Keratinocyte (primary cell): Measurements from ENCODE around the gene LRRC74B. TPM values are rescaled to one million over a fixed set of nuclear protein-coding genes. Genes with fewer than 3 reads are reported as not detected.
"Not testable (repeated sequence)": the region's sequence is repeated elsewhere in the genome, so short reads cannot be mapped to it uniquely, and the experiment has no call there.

Experiments
- DNase-seq: peaks from one replicate; pipeline ENCODE4 v3.0.0-alpha.2; 2011; ENCODE audit warnings: low read depth, missing footprints, low spot score
- FAIRE-seq: peaks from 2 replicates; lab custom pipeline; 2011; peaks lifted over from hg19 to GRCh38; lab: Jason Lieb, UNC
- H2AFZ ChIP-seq: 2 replicates; pipeline ENCODE4 v1.6.0; 2012; ENCODE audit warnings: low read length, control low read depth, inconsistent platforms; ENCODE audit not compliant: control insufficient read depth
- H3K27ac ChIP-seq: 2 replicates; pipeline ENCODE4 v1.5.1; 2011; ENCODE audit warnings: low read length; ENCODE audit not compliant: control insufficient read depth, insufficient read depth
- H3K27me3 ChIP-seq: 3 replicates; pipeline ENCODE4 v1.6.0; 2011; ENCODE audit warnings: low read length; ENCODE audit not compliant: control insufficient read depth, insufficient read depth; ENCODE audit errors: extremely low read depth
- H3K36me3 ChIP-seq, 2 experiments: 2 replicates in 1 of 2; 3 replicates in 1 of 2; pipeline ENCODE4 v1.5.1; 2011; ENCODE audit warnings: low read length in 2 of 2, mild to moderate bottlenecking in 1 of 2; ENCODE audit not compliant: control insufficient read depth in 2 of 2, insufficient read depth in 2 of 2; ENCODE audit errors: extremely low read depth in 1 of 2
- H3K4me1 ChIP-seq: 3 replicates; pipeline ENCODE4 v1.5.1; 2011; ENCODE audit warnings: low read length; ENCODE audit not compliant: control insufficient read depth, insufficient read depth; ENCODE audit errors: extremely low read depth
- H3K4me2 ChIP-seq: 3 replicates; pipeline ENCODE4 v1.6.0; 2011; ENCODE audit warnings: low read depth, low read length; ENCODE audit not compliant: control insufficient read depth, insufficient read depth; ENCODE audit errors: extremely low read depth
- H3K4me3 ChIP-seq, 3 experiments: fragments of 200-600 bp in 1 of 3; sonication (generic) in 1 of 3; 2 replicates in 2 of 3; 3 replicates in 1 of 3; pipeline ENCODE4 v1.5.1; 2011 to 2016; ENCODE audit warnings: low read length in 3 of 3, mild to moderate bottlenecking in 3 of 3, control low read depth in 2 of 3, inconsistent platforms in 1 of 3, low read depth in 1 of 3, mixed read lengths in 1 of 3, mixed run types in 1 of 3, moderate library complexity in 1 of 3; ENCODE audit not compliant: control insufficient read depth in 2 of 3, insufficient read depth in 2 of 3; ENCODE audit errors: extremely low read depth in 1 of 3
- H3K79me2 ChIP-seq: 2 replicates; pipeline ENCODE4 v1.6.0; 2012; ENCODE audit warnings: low read length; ENCODE audit not compliant: control insufficient read depth, insufficient read depth
- H3K9ac ChIP-seq: 3 replicates; pipeline ENCODE4 v1.6.0; 2011; ENCODE audit warnings: low read length; ENCODE audit not compliant: control insufficient read depth, insufficient read depth; ENCODE audit errors: extremely low read depth
- H3K9me1 ChIP-seq: 3 replicates; pipeline ENCODE4 v1.6.0; 2011; ENCODE audit warnings: low read length; ENCODE audit not compliant: control insufficient read depth, insufficient read depth; ENCODE audit errors: extremely low read depth
- H3K9me3 ChIP-seq: 2 replicates; pipeline ENCODE4 v1.5.1; 2012; ENCODE audit warnings: low read depth, low read length; ENCODE audit not compliant: control insufficient read depth
- H4K20me1 ChIP-seq: 3 replicates; pipeline ENCODE4 v1.6.0; 2011; ENCODE audit warnings: low read length; ENCODE audit not compliant: control insufficient read depth, insufficient read depth; ENCODE audit errors: extremely low read depth
- EZH2 ChIP-seq: IDR thresholded peaks from one replicate; pipeline ENCODE4 v1.6.1; 2012; ENCODE audit warnings: inconsistent platforms, mild to moderate bottlenecking, low read length, moderate library complexity
- dilution Hi-C: fragments of 300-500 bp; cut with MboI; formaldehyde crosslinking; loops from one replicate; pipeline ENCODE4 v1.7.0; 2020; ENCODE audit warnings: low sequenced_read_pairs; ENCODE audit not compliant: extremely low pct_ligation_motif_present
- polyA plus RNA-seq, 5 experiments: library from polyadenylated mRNA; depleted of rRNA in 3 of 5; stranded (reverse) in 3 of 5; stranded (forward) in 1 of 5; unstranded in 1 of 5; fragments of >200 nt; gene quantifications; 1 replicate in 1 of 5; 2 replicates in 3 of 5; 3 replicates in 1 of 5; pipeline versions ENCODE4 v1.2.1 to v1.2.3, GENCODE V29; 2011 to 2012; ENCODE audit warnings: missing spikeins in 2 of 5, low read depth in 1 of 5, low replicate concordance in 1 of 5
- TF ChIP-seq, protein P1 (sequence below), 3 experiments: IDR thresholded peaks in 1 of 3; conservative IDR thresholded peaks in 1 of 3; optimal IDR thresholded peaks in 1 of 3; 2 replicates in 2 of 3; 3 replicates in 1 of 3; pipeline versions ENCODE3 to v1.5.1; 2011; ENCODE audit warnings: low read length in 3 of 3, mild to moderate bottlenecking in 3 of 3, moderate library complexity in 2 of 3, control low read depth in 1 of 3, inconsistent platforms in 1 of 3; ENCODE audit not compliant: insufficient read depth in 2 of 3; ENCODE audit errors: extremely low read depth in 1 of 3

Gene LRRC74B
- polyA plus RNA-seq, 1 donor (not counting 4 experiments of a cell fraction or from before 2014, with no cell fraction given): not detected

- peaks cover 7% of the 10 kb centered on the region for H3K4me1 ChIP-seq
- dilution Hi-C loops: no loop called here
- no peaks in the 10 kb centered on the region for H3K27me3 ChIP-seq
- H4K20me1 ChIP-seq: no peaks in the 10 kb centered on the region
- H3K36me3 ChIP-seq: no peaks in the 10 kb centered on the region
- H3K9me3 ChIP-seq: no peaks in the 10 kb centered on the region
- no peak overlapping the region for H2AFZ ChIP-seq
- H3K4me2 ChIP-seq: no peak overlapping the region
- FAIRE-seq: no peak
- H3K4me3 ChIP-seq: no peak overlapping the region
- DNase-seq: no peak
- no peaks in the 10 kb centered on the region for H3K9me1 ChIP-seq
- no peaks in the 10 kb centered on the region for H3K79me2 ChIP-seq
- no peak overlapping the region for H3K27ac ChIP-seq
- TF ChIP-seq EZH2: no peak
- TF ChIP-seq, protein P1, sequence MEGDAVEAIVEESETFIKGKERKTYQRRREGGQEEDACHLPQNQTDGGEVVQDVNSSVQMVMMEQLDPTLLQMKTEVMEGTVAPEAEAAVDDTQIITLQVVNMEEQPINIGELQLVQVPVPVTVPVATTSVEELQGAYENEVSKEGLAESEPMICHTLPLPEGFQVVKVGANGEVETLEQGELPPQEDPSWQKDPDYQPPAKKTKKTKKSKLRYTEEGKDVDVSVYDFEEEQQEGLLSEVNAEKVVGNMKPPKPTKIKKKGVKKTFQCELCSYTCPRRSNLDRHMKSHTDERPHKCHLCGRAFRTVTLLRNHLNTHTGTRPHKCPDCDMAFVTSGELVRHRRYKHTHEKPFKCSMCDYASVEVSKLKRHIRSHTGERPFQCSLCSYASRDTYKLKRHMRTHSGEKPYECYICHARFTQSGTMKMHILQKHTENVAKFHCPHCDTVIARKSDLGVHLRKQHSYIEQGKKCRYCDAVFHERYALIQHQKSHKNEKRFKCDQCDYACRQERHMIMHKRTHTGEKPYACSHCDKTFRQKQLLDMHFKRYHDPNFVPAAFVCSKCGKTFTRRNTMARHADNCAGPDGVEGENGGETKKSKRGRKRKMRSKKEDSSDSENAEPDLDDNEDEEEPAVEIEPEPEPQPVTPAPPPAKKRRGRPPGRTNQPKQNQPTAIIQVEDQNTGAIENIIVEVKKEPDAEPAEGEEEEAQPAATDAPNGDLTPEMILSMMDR (optimal IDR thresholded peaks at IDR 0.05 in 1 of 3, IDR thresholded peaks at IDR 0.05 in 1 of 3, conservative IDR thresholded peaks at IDR 0.05 in 1 of 3; ENCODE audit: extremely low read depth in 1 of 3, insufficient read depth in 2 of 3, low read length in 3 of 3): no peak
- H3K9ac ChIP-seq: no peak overlapping the region
Measured at GRCh38 chr22:21055880-21056319, 10.2 kb downstream of the LRRC74B start.

DNA sequence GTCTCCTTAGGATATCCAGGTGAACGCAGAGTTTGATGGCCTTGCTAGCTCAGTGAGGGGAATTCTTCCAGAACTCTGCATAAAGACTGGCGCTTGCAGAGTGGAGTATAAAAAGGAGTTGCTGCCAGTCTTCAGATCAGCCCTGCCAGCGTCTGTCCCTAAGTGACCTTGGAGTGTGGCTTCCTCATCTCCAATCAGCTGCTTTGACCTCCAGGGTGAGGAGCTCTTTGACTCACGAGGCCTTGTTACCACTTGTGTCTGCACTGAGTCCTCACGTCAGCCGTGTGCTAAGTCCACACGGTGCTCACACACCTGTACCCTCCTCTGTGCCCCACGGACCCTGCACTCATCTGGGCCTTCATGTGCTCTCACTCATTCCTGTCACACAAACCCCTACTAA is 14.6 kb downstream of the LRRC74B start:
- H3K27me3 ChIP-seq, dilution Hi-C loops, DNase-seq, H3K36me3 ChIP-seq, H4K20me1 ChIP-seq, H3K9me1 ChIP-seq, H2AFZ ChIP-seq, H3K9ac ChIP-seq, H3K27ac ChIP-seq, H3K9me3 ChIP-seq, H3K79me2 ChIP-seq, H3K4me2 ChIP-seq, H3K4me3 ChIP-seq, FAIRE-seq, H3K4me1 ChIP-seq: not testable (repeated sequence)

- H3K36me3 ChIP-seq, dilution Hi-C loops, H3K9ac ChIP-seq, H3K9me1 ChIP-seq, H3K4me2 ChIP-seq, H3K27ac ChIP-seq, H3K4me1 ChIP-seq, H3K27me3 ChIP-seq, H3K79me2 ChIP-seq, H3K9me3 ChIP-seq, H2AFZ ChIP-seq, H4K20me1 ChIP-seq, DNase-seq, H3K4me3 ChIP-seq: not testable (repeated sequence)
- peak; percentile 9 for FAIRE-seq
Measured at GRCh38 chr22:21061660-21062321, 16.0 kb downstream of the LRRC74B start.

GRCh38 chr22:21064425-21064824 is 18.7 kb downstream of the LRRC74B start:
- H3K9ac ChIP-seq, H3K27me3 ChIP-seq, dilution Hi-C loops, H3K4me1 ChIP-seq, H3K4me3 ChIP-seq, H4K20me1 ChIP-seq, H3K36me3 ChIP-seq, FAIRE-seq, DNase-seq, H3K4me2 ChIP-seq, H2AFZ ChIP-seq, H3K27ac ChIP-seq, H3K9me1 ChIP-seq, H3K79me2 ChIP-seq, H3K9me3 ChIP-seq: not testable (repeated sequence)
